ENCODE measurements around the gene NRARP. TPM values are rescaled to one million over a fixed set of nuclear protein-coding genes. Genes with fewer than 3 reads are reported as not detected.

The NRARP gene
- total RNA-seq, 1 donor from 2014 or later: 13.4 TPM

DNA sequence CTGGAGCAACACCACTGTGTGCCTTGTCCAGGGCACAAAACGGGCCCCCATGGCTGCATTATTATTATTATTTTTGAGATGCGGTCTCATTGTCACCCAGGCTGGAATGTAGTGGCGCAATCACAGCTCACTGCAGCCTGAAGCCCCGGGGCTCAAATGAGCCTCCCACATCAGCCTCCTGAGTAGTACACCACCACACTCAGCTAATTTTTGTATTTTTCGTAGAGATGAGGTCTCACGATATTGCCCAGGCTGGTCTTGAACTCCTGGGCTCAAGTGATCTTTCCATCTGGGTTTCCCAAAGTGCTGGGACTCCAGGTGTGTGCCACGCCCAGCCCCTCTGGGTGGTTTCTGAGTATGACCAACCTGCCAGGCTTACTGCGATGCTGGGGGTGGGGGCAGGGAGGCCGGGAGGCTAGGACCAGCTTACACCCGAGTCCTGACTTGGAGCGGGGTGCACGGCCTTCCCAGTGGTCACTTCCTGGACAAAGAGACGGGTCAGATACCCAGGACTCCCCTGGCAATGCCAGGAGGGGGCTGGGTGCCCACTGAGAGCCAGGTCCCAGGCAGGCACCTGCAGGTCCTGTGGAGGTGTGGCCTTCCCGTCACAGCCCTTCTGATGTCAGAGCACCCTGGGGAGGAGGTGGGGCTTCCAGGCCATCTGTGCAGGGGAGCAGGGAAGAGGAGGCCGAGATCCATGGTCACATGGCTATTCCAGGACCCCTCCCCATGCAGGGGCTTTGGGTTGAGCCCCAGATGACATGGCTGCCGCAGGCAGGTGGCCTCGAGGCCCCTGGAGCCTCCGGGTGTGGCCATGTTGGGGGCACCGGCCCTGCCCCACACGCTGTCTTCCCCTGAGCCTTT lies 8.3 kb upstream of the NRARP start:
- Mint-ChIP-seq H3K27me3 (no peaks in the 10 kb centered on the region), H3K4me1 (peaks cover 4% of the 10 kb centered on the region), H3K27ac (no peak overlapping the region), H3K4me3 (no peak overlapping the region), H3K36me3 (ENCODE audit: low read depth) (no peaks in the 10 kb centered on the region), H3K9me3 (no peaks in the 10 kb centered on the region)
- DNase-seq: no peak
- intact Hi-C loops (cut with micrococcal nuclease): no loop called here

DNA sequence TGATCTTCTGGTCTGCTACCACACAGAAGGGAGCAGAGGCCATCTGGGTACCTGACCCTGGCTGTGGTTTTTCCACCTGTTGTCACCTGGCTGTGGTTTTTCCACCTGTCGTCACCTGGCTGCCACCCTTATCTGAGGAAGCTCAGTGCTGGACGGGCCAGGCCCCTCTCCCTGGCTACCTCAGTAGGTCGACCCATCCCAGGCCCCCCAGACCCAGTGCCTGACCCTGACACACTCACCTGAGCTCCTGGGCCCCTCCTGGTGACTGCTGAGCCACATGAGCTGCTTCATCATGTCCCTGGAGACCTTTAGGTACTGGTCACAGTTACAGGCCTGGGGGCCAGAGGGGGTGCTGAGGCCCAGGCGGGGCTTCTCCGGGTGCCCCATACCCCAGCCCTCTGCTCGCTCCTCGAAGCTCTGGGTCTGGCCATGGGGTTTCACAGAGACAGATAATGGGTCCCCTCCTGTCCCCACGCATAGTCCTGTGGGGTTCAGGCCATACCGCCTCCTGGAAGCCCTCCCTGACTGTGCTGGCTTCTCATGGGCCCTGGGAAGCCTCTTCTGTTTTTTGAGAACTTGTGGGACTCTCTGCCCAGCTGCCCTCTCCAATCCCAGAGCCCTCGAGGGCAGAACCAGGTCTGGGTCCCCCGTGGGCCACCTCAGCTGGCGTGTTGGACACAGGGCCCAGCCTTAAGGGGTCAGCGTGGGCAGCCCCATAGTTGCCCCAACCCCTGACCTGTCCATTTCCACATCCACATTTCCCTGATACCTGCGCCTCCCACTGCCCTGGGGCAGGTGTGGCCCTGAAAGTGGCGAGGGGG lies 7.5 kb upstream of the NRARP start:
- peaks cover 6% of the 10 kb centered on the region for H3K4me1 Mint-ChIP-seq
- DNase-seq: no peak
- no peak overlapping the region for H3K4me3 Mint-ChIP-seq
- H3K9me3 Mint-ChIP-seq: no peaks in the 10 kb centered on the region
- no peaks in the 10 kb centered on the region for H3K27me3 Mint-ChIP-seq
- no peaks in the 10 kb centered on the region for H3K36me3 Mint-ChIP-seq (ENCODE audit: low read depth)
- H3K27ac Mint-ChIP-seq: no peak overlapping the region
- intact Hi-C loops (cut with micrococcal nuclease): no loop called here

DNA sequence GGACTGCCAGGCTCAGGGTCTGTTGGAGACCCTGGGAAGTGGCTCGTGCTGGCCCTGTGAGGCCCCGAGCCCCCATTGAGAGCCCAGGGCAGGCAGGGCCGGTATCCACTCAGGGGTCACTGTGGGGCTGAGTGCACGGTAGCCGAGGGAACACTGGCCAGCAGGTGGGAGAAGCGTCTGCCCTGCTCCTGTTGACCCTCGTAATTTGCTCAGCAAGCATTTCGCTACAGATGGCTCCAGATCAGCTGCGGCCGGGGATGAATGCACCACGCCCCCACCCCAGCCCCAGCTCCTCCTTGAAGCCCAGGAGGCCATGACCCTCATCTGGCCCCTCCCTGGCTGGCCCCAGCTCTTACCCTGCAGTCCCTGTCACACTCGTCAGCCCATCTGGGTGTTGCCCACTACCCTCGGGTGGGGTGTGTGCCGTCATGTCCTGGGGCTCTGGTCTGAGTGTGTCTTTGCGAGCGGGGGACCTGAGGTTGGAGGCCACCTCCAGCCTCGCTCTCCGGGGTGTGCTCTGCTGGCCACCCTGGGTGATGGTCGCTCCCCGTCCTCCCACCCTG lies 6.1 kb upstream of the NRARP start:
- Mint-ChIP-seq H3K27ac (no peak overlapping the region), H3K4me3 (no peak overlapping the region), H3K4me1 (peaks cover 6% of the 10 kb centered on the region), H3K27me3 (no peaks in the 10 kb centered on the region), H3K9me3 (no peaks in the 10 kb centered on the region), H3K36me3 (ENCODE audit: low read depth) (no peaks in the 10 kb centered on the region)
- peak; percentile 55 for DNase-seq
- intact Hi-C loops (cut with micrococcal nuclease): no loop called here

DNA sequence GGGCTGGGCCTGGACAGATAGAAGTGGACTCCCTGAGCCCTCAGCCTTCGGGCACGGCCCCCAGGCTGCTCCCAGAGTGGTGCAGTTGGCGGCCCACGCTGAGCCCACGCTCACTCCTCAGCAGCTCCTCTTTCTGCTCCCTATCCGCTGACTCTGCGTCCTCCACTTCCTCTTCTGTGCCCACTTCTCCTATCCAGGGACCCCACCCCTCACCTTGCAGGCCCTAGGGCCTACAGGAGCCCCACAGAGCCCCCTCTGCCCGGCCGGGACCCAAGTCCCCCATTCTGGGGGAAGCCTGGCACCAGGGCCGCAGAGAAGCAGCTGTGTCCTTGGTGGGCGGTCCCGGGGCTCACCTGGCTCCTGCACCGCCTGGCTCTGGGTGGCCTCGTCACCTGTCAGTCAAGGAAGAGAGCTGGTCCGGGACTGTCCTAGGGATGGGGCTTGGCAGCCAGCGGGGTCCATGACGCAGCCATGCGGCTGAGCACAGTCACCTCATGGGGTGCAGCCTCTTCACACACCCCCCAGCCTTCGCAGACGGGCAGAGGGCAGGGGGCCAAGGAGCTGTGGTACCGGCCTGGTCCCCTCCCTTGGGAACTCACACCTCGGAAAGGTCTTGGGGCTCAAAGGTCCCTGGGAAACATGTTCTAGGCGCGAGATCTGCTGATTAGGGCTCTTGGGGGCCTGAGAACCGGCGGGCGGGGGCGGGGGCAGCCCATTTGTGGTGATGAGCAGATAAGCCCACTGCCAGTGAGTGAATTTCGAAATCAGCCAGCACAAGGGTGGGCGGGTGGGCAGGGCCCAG lies 5.4 kb upstream of the NRARP start:
- Mint-ChIP-seq H3K27me3 (no peaks in the 10 kb centered on the region), H3K36me3 (ENCODE audit: low read depth) (no peaks in the 10 kb centered on the region), H3K9me3 (no peaks in the 10 kb centered on the region), H3K4me1 (peaks cover 6% of the 10 kb centered on the region), H3K27ac (no peak overlapping the region), H3K4me3 (no peak overlapping the region)
- intact Hi-C loops (cut with micrococcal nuclease): no loop called here
- no peak for DNase-seq

DNA sequence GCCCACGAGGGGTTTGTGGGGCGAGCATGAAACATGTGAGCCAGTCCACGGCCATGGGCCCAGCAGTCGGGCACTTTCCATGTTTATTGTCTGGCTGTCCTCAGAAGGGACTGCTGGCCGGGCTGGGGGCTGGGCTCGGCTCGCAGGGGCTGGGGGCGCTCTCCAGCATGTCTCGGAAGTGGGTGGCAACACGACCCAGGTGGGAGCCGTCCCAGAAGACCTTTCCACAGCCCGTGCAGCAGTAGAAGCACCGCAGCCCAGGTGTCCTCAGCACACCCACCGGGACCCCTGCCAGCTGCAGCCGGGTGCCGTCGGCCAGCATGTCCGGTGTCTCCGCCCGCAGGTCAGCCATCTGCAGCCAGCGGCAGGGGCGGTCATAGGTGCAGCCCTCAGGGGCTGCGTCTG lies 4.8 kb upstream of the NRARP start:
- Mint-ChIP-seq H3K27me3 (no peaks in the 10 kb centered on the region), H3K27ac (no peak overlapping the region), H3K36me3 (ENCODE audit: low read depth) (no peaks in the 10 kb centered on the region), H3K4me3 (no peak overlapping the region), H3K4me1 (peaks cover 6% of the 10 kb centered on the region), H3K9me3 (no peaks in the 10 kb centered on the region)
- no peak for DNase-seq
- intact Hi-C loops (cut with micrococcal nuclease): no loop called here

DNA sequence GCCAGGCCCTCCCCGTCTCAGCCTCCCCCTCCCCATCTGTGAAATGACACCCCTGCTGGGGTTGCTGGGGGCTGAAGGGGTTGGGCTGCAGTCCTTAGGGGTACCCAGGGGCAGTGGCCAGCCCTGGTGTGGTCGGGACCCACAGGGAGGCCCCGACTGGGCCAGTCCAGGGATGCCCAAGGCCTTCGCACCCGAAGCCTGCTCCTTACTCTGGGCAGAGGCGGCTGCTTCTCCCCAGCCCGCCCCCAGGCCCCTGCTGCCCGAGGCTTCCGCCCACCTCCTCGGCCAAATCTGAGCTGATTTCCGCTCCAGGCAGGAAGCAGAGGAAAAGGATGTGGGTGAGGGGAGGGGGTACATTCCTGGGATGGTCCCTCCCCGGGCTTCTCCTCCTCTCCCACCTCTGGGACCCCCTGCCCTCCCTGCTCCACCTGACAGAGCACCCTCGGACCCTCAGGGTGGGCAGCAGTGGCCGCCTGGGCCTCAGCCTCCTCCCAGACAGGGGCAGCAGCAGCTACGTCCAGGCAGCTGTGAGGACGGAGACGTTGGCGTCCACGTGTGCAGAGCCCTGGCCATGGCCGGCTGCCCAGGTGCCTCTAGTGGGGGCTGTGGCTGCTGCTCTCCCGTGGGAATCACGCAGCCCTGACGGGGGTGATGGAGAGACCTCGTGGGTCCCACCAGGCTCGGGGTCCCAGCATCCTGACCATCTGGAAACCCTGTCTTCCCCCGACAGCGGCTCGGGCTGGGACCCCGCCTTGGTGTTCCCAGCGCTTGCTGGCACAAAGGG lies 4.2 kb upstream of the NRARP start:
- peaks cover 6% of the 10 kb centered on the region for H3K4me1 Mint-ChIP-seq
- peak; percentile 57 for DNase-seq
- intact Hi-C loops (cut with micrococcal nuclease): no loop called here

DNA sequence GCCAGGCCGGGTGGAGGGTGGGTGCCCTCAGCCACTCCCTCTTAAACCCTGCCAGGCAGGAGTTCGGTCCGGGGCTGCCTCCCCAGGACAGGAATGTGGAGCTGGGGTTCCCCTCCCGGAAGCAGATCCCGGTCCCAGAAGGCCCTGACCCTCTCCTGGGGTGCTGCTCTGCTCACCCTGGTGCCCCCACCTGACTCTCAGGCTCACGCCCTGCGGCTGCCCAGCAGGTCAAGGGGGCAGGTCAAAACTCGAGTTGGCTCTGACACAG lies 3.7 kb upstream of the NRARP start:
- Mint-ChIP-seq H3K4me3 (peak overlapping the region; percentile 32), H3K27ac (peak overlapping the region; percentile 80), H3K36me3 (ENCODE audit: low read depth) (peaks cover 1% of the 10 kb centered on the region), H3K9me3 (no peaks in the 10 kb centered on the region), H3K4me1 (peaks cover 8% of the 10 kb centered on the region), H3K27me3 (peaks cover 2% of the 10 kb centered on the region)
- intact Hi-C loops (cut with micrococcal nuclease): no loop called here
- no peak for DNase-seq

More for the DNA sequence above, 4.2 kb upstream of the NRARP start:
- Mint-ChIP-seq H3K27ac (no peak overlapping the region), H3K36me3 (ENCODE audit: low read depth) (no peaks in the 10 kb centered on the region), H3K9me3 (no peaks in the 10 kb centered on the region), H3K4me3 (no peak overlapping the region), H3K27me3 (no peaks in the 10 kb centered on the region)

DNA sequence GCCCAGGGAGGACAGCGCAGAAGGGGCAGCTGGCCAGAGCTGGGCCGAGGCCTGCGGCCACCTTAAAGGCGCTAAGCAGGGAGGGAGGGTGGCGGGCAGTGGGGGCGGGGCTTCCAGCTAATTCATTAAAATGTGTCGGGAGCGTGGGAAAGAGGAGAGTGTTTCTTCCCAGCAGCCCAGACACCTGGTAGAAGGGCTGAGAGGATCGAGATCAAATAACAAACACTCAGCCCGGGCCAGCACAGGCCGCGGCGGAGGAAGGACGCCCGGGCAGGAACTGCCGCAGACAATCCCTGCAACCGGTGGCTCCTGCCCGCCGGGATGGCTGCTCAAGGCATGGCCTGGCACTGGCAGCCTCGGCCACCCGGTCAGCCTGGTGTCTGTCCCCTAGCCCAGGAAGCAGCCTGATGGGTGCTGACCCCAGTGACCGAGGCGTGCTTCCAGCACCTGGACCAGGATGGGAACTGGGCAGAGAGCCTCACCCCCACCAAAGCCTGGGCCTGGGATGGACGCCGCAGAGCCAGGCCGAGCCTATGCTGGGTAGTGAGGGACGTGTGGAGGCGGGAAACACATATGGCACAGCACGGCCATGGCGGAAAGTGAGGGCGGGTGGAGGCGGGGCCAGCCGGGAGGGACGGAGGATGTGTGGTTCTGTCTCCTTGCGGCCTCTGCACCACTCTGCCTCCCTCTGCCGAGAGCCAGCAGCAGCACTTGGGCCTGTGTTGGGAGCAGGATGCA lies 3.2 kb upstream of the NRARP start:
- intact Hi-C loops (cut with micrococcal nuclease): no loop called here
- Mint-ChIP-seq H3K9me3 (no peaks in the 10 kb centered on the region), H3K27me3 (peaks cover 4% of the 10 kb centered on the region)

DNA sequence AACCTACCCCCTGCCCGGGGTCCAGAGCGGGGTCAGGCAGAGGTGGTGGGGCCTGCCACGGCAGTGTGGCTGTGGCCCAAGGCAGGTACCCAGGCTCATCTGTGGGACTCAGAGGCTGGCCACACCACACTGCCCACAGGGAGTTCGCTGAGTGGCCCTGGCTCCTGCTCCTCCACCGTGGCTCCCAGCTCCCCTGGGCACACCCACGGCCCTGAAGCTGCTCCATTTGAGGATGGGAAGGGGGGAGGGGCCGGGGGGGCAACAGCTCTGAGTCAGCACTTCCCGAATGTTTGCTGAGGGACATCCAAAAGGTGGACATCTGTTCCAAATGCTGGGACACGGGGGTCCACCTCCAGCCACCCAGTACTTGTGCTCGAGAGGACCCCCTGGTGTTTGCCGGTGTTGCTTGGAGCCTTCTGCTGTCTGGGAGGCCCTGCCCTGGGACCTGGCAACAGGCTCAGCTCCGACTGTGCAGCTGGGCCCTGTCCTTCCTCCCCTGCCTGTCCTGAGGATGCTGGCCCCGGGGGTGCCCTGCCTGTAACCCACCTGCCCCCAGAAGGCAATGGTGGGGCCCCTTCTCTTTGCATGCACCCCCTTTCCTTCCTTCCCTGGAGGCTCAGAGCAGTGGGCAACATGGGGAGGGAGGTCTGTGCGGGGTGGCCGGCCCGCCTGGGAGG lies 2.5 kb upstream of the NRARP start:
- Mint-ChIP-seq H3K4me1 (peaks cover 12% of the 10 kb centered on the region), H3K9me3 (no peaks in the 10 kb centered on the region), H3K4me3 (no peak overlapping the region), H3K36me3 (ENCODE audit: low read depth) (peaks cover 3% of the 10 kb centered on the region), H3K27ac (no peak overlapping the region), H3K27me3 (peaks cover 8% of the 10 kb centered on the region)
- intact Hi-C loops (cut with micrococcal nuclease): loop anchor here (5.0 kb wide), 1 partner anchor 118 kb away; the partner anchor contains the start of genes EXD3 and NOXA1
- no peak for DNase-seq

More for the DNA sequence above, 3.2 kb upstream of the NRARP start:
- Mint-ChIP-seq H3K27ac (peak overlapping the region; percentile 80), H3K4me1 (peaks cover 9% of the 10 kb centered on the region), H3K36me3 (ENCODE audit: low read depth) (peaks cover 3% of the 10 kb centered on the region), H3K4me3 (peak overlapping the region; percentile 32)
- peak; percentile 88 for DNase-seq

DNA sequence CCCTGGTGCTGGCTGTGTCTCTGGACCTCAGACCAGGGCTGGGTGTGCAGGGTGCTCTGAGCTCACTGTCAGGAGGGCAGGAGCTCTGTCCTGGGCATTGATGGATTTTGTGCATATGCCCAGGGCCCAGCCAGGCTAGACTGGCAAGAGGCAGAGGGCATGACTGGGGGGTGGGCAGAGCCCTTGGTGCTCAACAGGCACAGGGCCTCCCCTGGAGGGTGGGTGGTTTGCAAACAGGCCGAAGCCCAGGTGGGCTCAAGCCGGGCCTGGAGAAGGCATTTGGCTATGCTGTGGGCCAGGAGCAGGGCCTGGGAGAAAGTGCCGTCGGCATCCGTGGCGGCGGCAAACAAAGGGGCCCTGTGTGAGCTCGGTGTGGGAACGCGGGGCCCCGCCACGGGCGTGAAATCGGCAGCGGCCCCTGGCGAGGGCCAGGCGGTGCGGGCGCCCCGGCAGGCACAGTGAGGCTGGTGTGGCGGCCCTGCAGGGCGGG lies 1.9 kb upstream of the NRARP start:
- H3K9me3 Mint-ChIP-seq: no peaks in the 10 kb centered on the region
- H3K36me3 Mint-ChIP-seq (ENCODE audit: low read depth): peaks cover 3% of the 10 kb centered on the region
- H3K27ac Mint-ChIP-seq: peak overlapping the region; percentile 36
- H3K4me1 Mint-ChIP-seq: peaks cover 12% of the 10 kb centered on the region
- H3K27me3 Mint-ChIP-seq: peaks cover 11% of the 10 kb centered on the region
- intact Hi-C loops (cut with micrococcal nuclease): loop anchor here (5.0 kb wide), 1 partner anchor 118 kb away; the partner anchor contains the start of genes EXD3 and NOXA1
- H3K4me3 Mint-ChIP-seq: peak overlapping the region; percentile 10
- no peak for DNase-seq

DNA sequence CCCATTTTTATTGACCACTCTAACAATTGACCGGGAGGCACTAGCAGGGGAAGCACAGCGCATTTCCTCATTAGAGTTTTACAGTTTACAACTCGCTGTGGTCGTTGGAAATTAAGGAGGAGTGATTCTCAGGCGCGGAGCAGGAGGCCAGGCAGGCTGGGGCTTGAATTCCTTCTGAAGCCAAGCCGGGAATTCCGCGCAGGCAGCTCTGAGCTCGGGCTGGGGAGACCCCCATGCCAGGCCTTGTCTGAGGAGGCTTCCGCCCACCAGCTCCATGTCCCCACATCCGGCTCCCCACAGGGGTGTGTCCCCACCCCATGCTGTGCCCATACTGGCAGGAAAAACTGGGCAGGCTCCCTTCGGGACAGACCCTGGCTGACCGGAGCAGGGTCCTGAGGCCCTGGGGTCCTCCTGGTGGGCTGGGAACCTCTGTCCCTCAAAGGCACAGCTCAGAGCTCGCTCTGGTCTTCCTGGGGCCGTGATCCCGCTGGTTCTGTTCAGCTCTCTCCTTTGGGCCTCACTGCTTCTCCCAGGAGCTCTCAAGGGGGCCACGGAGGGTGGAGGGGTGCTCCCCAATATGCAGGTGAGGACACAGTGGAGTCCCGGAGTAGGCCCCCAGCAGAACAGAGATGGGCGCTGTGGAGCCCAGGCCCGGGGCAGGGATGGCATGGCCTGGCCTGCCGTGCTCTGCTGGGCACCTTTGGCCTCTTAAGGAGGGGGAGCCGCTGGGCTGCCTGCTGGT lies 1.3 kb upstream of the NRARP start:
- peak; percentile 64 for DNase-seq
- H3K27me3 Mint-ChIP-seq: peaks cover 15% of the 10 kb centered on the region
- H3K4me3 Mint-ChIP-seq: peak overlapping the region; percentile 10
- peaks cover 12% of the 10 kb centered on the region for H3K4me1 Mint-ChIP-seq
- intact Hi-C loops (cut with micrococcal nuclease): loop anchor here (5.0 kb wide), 1 partner anchor 119 kb away; the partner anchor contains the start of genes EXD3 and NOXA1
- peak overlapping the region; percentile 36 for H3K27ac Mint-ChIP-seq
- no peaks in the 10 kb centered on the region for H3K9me3 Mint-ChIP-seq
- H3K36me3 Mint-ChIP-seq (ENCODE audit: low read depth): peaks cover 3% of the 10 kb centered on the region
